ENCODE results near the gene PLA2G6. TPM values are rescaled to one million over a fixed set of nuclear protein-coding genes. Genes with fewer than 3 reads are reported as not detected.

The PLA2G6 gene
- total and polyA plus RNA-seq, 4 donors = 8.8 to 74.1 (median 25.4) TPM

GRCh38 chr22:38223289-38223960, 41.8 kb upstream of the PLA2G6 start:
- Histone ChIP-seq H3K4me1 (ENCODE audit: control insufficient read depth in 1 of 2, insufficient read depth in 2 of 2, low read length in 2 of 2) (no peaks in the 10 kb centered on the region), H3K4me3 (ENCODE audit: low read length in 2 of 2) (no peak overlapping the region), H3K9me3 (ENCODE audit: control insufficient read depth, low read length) (no peaks in the 10 kb centered on the region), H3K27ac (ENCODE audit: low read depth in 1 of 2, low read length in 2 of 2) (no peak overlapping the region), H3K36me3 (ENCODE audit: control insufficient read depth in 1 of 2, insufficient read depth in 2 of 2, low read length in 1 of 2) (peaks cover 0 to 6% of the 10 kb centered on the region in 2 donors), H3K27me3 (ENCODE audit: control insufficient read depth in 1 of 2, insufficient read depth in 2 of 2, low read length in 1 of 2) (no peaks in the 10 kb centered on the region)
- DNase-seq (no peak), ATAC-seq (ENCODE audit: low FRiP score) (no peak)
- intact Hi-C loops (cut with DNase I) = no loop called here
- WGBS, 2 donors = 79 to 81% methylated on average over 12 of the region's 12 CpGs

- ATAC-seq (ENCODE audit: low FRiP score) (no peak), DNase-seq (no peak)
- no peaks in the 10 kb centered on the region for H3K9me3 ChIP-seq (ENCODE audit: control insufficient read depth, low read length)
- no peaks in the 10 kb centered on the region for H3K27me3 ChIP-seq (ENCODE audit: control insufficient read depth in 1 of 2, insufficient read depth in 2 of 2, low read length in 1 of 2)
- WGBS, 2 donors = 69 to 70% methylated on average over 8 of the region's 8 CpGs
- intact Hi-C loops (cut with DNase I) = no loop called here
- H3K36me3 ChIP-seq (ENCODE audit: control insufficient read depth in 1 of 2, insufficient read depth in 2 of 2, low read length in 1 of 2) = peaks cover 0 to 6% of the 10 kb centered on the region in 2 donors
- H3K27ac ChIP-seq (ENCODE audit: low read depth in 1 of 2, low read length in 2 of 2) = no peak overlapping the region
- H3K4me3 ChIP-seq (ENCODE audit: low read length in 2 of 2) = no peak overlapping the region
- no peaks in the 10 kb centered on the region for H3K4me1 ChIP-seq (ENCODE audit: control insufficient read depth in 1 of 2, insufficient read depth in 2 of 2, low read length in 2 of 2)
Observed at GRCh38 chr22:38222797-38223119, 41.1 kb upstream of the PLA2G6 start.

- no peaks in the 10 kb centered on the region for H3K27me3 ChIP-seq (ENCODE audit: control insufficient read depth in 1 of 2, insufficient read depth in 2 of 2, low read length in 1 of 2)
- ATAC-seq (ENCODE audit: low FRiP score) (no peak), DNase-seq (no peak)
- H3K27ac ChIP-seq (ENCODE audit: low read depth in 1 of 2, low read length in 2 of 2) = no peak overlapping the region
- no peaks in the 10 kb centered on the region for H3K9me3 ChIP-seq (ENCODE audit: control insufficient read depth, low read length)
- peaks cover 0 to 6% of the 10 kb centered on the region in 2 donors for H3K36me3 ChIP-seq (ENCODE audit: control insufficient read depth in 1 of 2, insufficient read depth in 2 of 2, low read length in 1 of 2)
- no peak overlapping the region for H3K4me3 ChIP-seq (ENCODE audit: low read length in 2 of 2)
- 77 to 81% methylated on average over 21 to 25 of the region's 25 CpGs for WGBS, 2 donors
- intact Hi-C loops (cut with DNase I) = loop anchor here in 1 of 2 donors (2.0 kb wide), 1 partner anchor 17 kb away; no protein-coding TSS in a partner anchor
- no peaks in the 10 kb centered on the region for H3K4me1 ChIP-seq (ENCODE audit: control insufficient read depth in 1 of 2, insufficient read depth in 2 of 2, low read length in 2 of 2)
Observed at GRCh38 chr22:38221908-38222796, 40.5 kb upstream of the PLA2G6 start.

- DNase-seq = no peak
- ATAC-seq (ENCODE audit: low FRiP score) = no peak
- WGBS, 2 donors = 88 to 92% methylated on average over 21 to 22 of the region's 22 CpGs
Observed at GRCh38 chr22:38221407-38221806, 39.8 kb upstream of the PLA2G6 start.

GRCh38 chr22:38220653-38221386, 39.2 kb upstream of the PLA2G6 start:
- H3K27ac ChIP-seq (ENCODE audit: low read depth in 1 of 2, low read length in 2 of 2) = peak overlapping the region in 1 of 2 donors; percentile 58
- ATAC-seq (ENCODE audit: low FRiP score) = no peak
- no peaks in the 10 kb centered on the region for H3K9me3 ChIP-seq (ENCODE audit: control insufficient read depth, low read length)
- 79 to 80% methylated on average over 22 of the region's 22 CpGs for WGBS, 2 donors
- no peak overlapping the region for H3K4me3 ChIP-seq (ENCODE audit: low read length in 2 of 2)
- H3K36me3 ChIP-seq (ENCODE audit: control insufficient read depth in 1 of 2, insufficient read depth in 2 of 2, low read length in 1 of 2) = peaks cover 0 to 6% of the 10 kb centered on the region in 2 donors
- no peak for DNase-seq
- H3K27me3 ChIP-seq (ENCODE audit: control insufficient read depth in 1 of 2, insufficient read depth in 2 of 2, low read length in 1 of 2) = no peaks in the 10 kb centered on the region
- H3K4me1 ChIP-seq (ENCODE audit: control insufficient read depth in 1 of 2, insufficient read depth in 2 of 2, low read length in 2 of 2) = no peaks in the 10 kb centered on the region
- intact Hi-C loops (cut with DNase I) = loop anchor here in 1 of 2 donors (2.0 kb wide), 1 partner anchor 18 kb away; no protein-coding TSS in a partner anchor

More at GRCh38 chr22:38221407-38221806, 39.8 kb upstream of the PLA2G6 start:
- intact Hi-C loops (cut with DNase I) = loop anchor here in 1 of 2 donors (2.0 kb wide), 1 partner anchor 17 kb away; no protein-coding TSS in a partner anchor
- H3K27ac ChIP-seq (ENCODE audit: low read depth in 1 of 2, low read length in 2 of 2) = no peak overlapping the region
- no peaks in the 10 kb centered on the region for H3K4me1 ChIP-seq (ENCODE audit: control insufficient read depth in 1 of 2, insufficient read depth in 2 of 2, low read length in 2 of 2)
- H3K27me3 ChIP-seq (ENCODE audit: control insufficient read depth in 1 of 2, insufficient read depth in 2 of 2, low read length in 1 of 2) = no peaks in the 10 kb centered on the region
- no peak overlapping the region for H3K4me3 ChIP-seq (ENCODE audit: low read length in 2 of 2)
- no peaks in the 10 kb centered on the region for H3K9me3 ChIP-seq (ENCODE audit: control insufficient read depth, low read length)
- H3K36me3 ChIP-seq (ENCODE audit: control insufficient read depth in 1 of 2, insufficient read depth in 2 of 2, low read length in 1 of 2) = peaks cover 0 to 6% of the 10 kb centered on the region in 2 donors

- Histone ChIP-seq H3K4me3 (ENCODE audit: low read length in 2 of 2) (no peak overlapping the region), H3K9me3 (ENCODE audit: control insufficient read depth, low read length) (no peaks in the 10 kb centered on the region), H3K27me3 (ENCODE audit: control insufficient read depth in 1 of 2, insufficient read depth in 2 of 2, low read length in 1 of 2) (no peaks in the 10 kb centered on the region), H3K27ac (ENCODE audit: low read depth in 1 of 2, low read length in 2 of 2) (peak overlapping the region; percentile 33 to 58), H3K36me3 (ENCODE audit: control insufficient read depth in 1 of 2, insufficient read depth in 2 of 2, low read length in 1 of 2) (peaks cover 0 to 1% of the 10 kb centered on the region in 2 donors), H3K4me1 (ENCODE audit: control insufficient read depth in 1 of 2, insufficient read depth in 2 of 2, low read length in 2 of 2) (no peaks in the 10 kb centered on the region)
- intact Hi-C loops (cut with DNase I) = loop anchor here in 1 of 2 donors (2.0 kb wide), 1 partner anchor 19 kb away; no protein-coding TSS in a partner anchor
- no peak for ATAC-seq (ENCODE audit: low FRiP score)
- DNase-seq = no peak
- 46 to 48% methylated on average over 8 of the region's 8 CpGs for WGBS, 2 donors
Observed at GRCh38 chr22:38220163-38220562, 38.5 kb upstream of the PLA2G6 start.

- 55% methylated on average over 9 to 10 of the region's 10 CpGs for WGBS, 2 donors
- Histone ChIP-seq H3K27me3 (ENCODE audit: control insufficient read depth in 1 of 2, insufficient read depth in 2 of 2, low read length in 1 of 2) (no peaks in the 10 kb centered on the region), H3K4me3 (ENCODE audit: low read length in 2 of 2) (no peak overlapping the region), H3K27ac (ENCODE audit: low read depth in 1 of 2, low read length in 2 of 2) (peak overlapping the region; percentile 33 to 58), H3K4me1 (ENCODE audit: control insufficient read depth in 1 of 2, insufficient read depth in 2 of 2, low read length in 2 of 2) (no peaks in the 10 kb centered on the region), H3K9me3 (ENCODE audit: control insufficient read depth, low read length) (no peaks in the 10 kb centered on the region), H3K36me3 (ENCODE audit: control insufficient read depth in 1 of 2, insufficient read depth in 2 of 2, low read length in 1 of 2) (no peaks in the 10 kb centered on the region)
- intact Hi-C loops (cut with DNase I) = loop anchor here in 1 of 2 donors (2.0 kb wide), 1 partner anchor 19 kb away; no protein-coding TSS in a partner anchor
- DNase-seq (no peak), ATAC-seq (ENCODE audit: low FRiP score) (no peak)
Observed at GRCh38 chr22:38219632-38220031, 38.0 kb upstream of the PLA2G6 start.

Data from aorta (tissue), 5 donors.